ENCODE results near the gene HIVEP3. TPM values are rescaled to one million over a fixed set of nuclear protein-coding genes. Genes with fewer than 3 reads are reported as not detected.

Gene HIVEP3
- total RNA-seq, 2 donors from 2014 or later = 2.3 to 12.8 TPM

- H3K27me3 ChIP-seq (replicated peaks; ENCODE audit: insufficient read depth) = no peaks in the 10 kb centered on the region
- no peak overlapping the region for H3K4me3 ChIP-seq
- no peaks in the 10 kb centered on the region for H3K9me3 ChIP-seq
- H3K36me3 ChIP-seq = no peaks in the 10 kb centered on the region
- ATAC-seq (ENCODE audit: insufficient number of reproducible peaks, low FRiP score, low read depth) (no peak), DNase-seq (ENCODE audit: low spot score) (no peak)
- no peak for TF ChIP-seq CTCF (IDR thresholded peaks at IDR 0.05)
- no peak overlapping the region for H3K27ac ChIP-seq
- no peaks in the 10 kb centered on the region for H3K4me1 ChIP-seq (ENCODE audit: control insufficient read depth in 1 of 2, low read depth in 2 of 2)
These were observed 371.4 kb downstream of the HIVEP3 start for GRCh38 chr1:41547336-41547735.

GRCh38 chr1:41546833-41547135 is 371.9 kb downstream of the HIVEP3 start:
- no peaks in the 10 kb centered on the region for H3K36me3 ChIP-seq
- H3K27ac ChIP-seq = no peak overlapping the region
- no peak for TF ChIP-seq CTCF (IDR thresholded peaks at IDR 0.05)
- DNase-seq (ENCODE audit: low spot score) (no peak), ATAC-seq (ENCODE audit: insufficient number of reproducible peaks, low FRiP score, low read depth) (no peak)
- H3K9me3 ChIP-seq = no peaks in the 10 kb centered on the region
- no peaks in the 10 kb centered on the region for H3K4me1 ChIP-seq (ENCODE audit: control insufficient read depth in 1 of 2, low read depth in 2 of 2)
- no peak overlapping the region for H3K4me3 ChIP-seq
- no peaks in the 10 kb centered on the region for H3K27me3 ChIP-seq (replicated peaks; ENCODE audit: insufficient read depth)

- no peak for TF ChIP-seq CTCF (IDR thresholded peaks at IDR 0.05)
- no peaks in the 10 kb centered on the region for H3K36me3 ChIP-seq
- no peak for ATAC-seq (ENCODE audit: insufficient number of reproducible peaks, low FRiP score, low read depth)
- no peak overlapping the region for H3K27ac ChIP-seq
- no peaks in the 10 kb centered on the region for H3K27me3 ChIP-seq (replicated peaks; ENCODE audit: insufficient read depth)
- H3K4me3 ChIP-seq = no peak overlapping the region
- H3K9me3 ChIP-seq = no peaks in the 10 kb centered on the region
- H3K4me1 ChIP-seq (ENCODE audit: control insufficient read depth in 1 of 2, low read depth in 2 of 2) = no peaks in the 10 kb centered on the region
- DNase-seq (ENCODE audit: low spot score) = no peak
These were observed 372.5 kb downstream of the HIVEP3 start for GRCh38 chr1:41545996-41546832.

GRCh38 chr1:41542196-41542930 is 376.4 kb downstream of the HIVEP3 start:
- H3K4me3 ChIP-seq = no peak overlapping the region
- no peaks in the 10 kb centered on the region for H3K9me3 ChIP-seq
- H3K36me3 ChIP-seq = no peaks in the 10 kb centered on the region
- ATAC-seq (ENCODE audit: insufficient number of reproducible peaks, low FRiP score, low read depth) (no peak), DNase-seq (ENCODE audit: low spot score) (no peak)
- no peaks in the 10 kb centered on the region for H3K27me3 ChIP-seq (replicated peaks; ENCODE audit: insufficient read depth)
- peaks cover 8 to 14% of the 10 kb centered on the region in 2 donors for H3K4me1 ChIP-seq (ENCODE audit: control insufficient read depth in 1 of 2, low read depth in 2 of 2)
- no peak for TF ChIP-seq CTCF (IDR thresholded peaks at IDR 0.05)
- H3K27ac ChIP-seq = no peak overlapping the region

GRCh38 chr1:41541592-41541952 is 377.1 kb downstream of the HIVEP3 start:
- peaks cover 12 to 22% of the 10 kb centered on the region in 2 donors for H3K4me1 ChIP-seq (ENCODE audit: control insufficient read depth in 1 of 2, low read depth in 2 of 2)
- no peak overlapping the region for H3K4me3 ChIP-seq
- ATAC-seq (ENCODE audit: insufficient number of reproducible peaks, low FRiP score, low read depth) (no peak), DNase-seq (ENCODE audit: low spot score) (no peak)
- H3K27me3 ChIP-seq (replicated peaks; ENCODE audit: insufficient read depth) = no peaks in the 10 kb centered on the region
- H3K27ac ChIP-seq = no peak overlapping the region
- H3K36me3 ChIP-seq = no peaks in the 10 kb centered on the region
- TF ChIP-seq CTCF (IDR thresholded peaks at IDR 0.05) = no peak
- no peaks in the 10 kb centered on the region for H3K9me3 ChIP-seq
